GM21737 (cell line): Measurements from ENCODE around the gene WDR37.

Experiments
- ATAC-seq: cut with Tn5 transposase; IDR thresholded peaks from one replicate; pipeline ENCODE4 v1.9.1; 2021; ENCODE audit warnings: mild to moderate bottlenecking, moderate library complexity; ENCODE audit not compliant: unreplicated experiment

The WDR37 gene

GRCh38 chr10:1180836-1181235 lies 124.7 kb downstream of the WDR37 start:
- ATAC-seq = no peak
